ENCODE data around the gene KCND2. TPM values are rescaled to one million over a fixed set of nuclear protein-coding genes. Genes with fewer than 3 reads are reported as not detected.

The KCND2 gene
- total and polyA plus RNA-seq, 7 experiments from 2014 or later, result not detected

DNA sequence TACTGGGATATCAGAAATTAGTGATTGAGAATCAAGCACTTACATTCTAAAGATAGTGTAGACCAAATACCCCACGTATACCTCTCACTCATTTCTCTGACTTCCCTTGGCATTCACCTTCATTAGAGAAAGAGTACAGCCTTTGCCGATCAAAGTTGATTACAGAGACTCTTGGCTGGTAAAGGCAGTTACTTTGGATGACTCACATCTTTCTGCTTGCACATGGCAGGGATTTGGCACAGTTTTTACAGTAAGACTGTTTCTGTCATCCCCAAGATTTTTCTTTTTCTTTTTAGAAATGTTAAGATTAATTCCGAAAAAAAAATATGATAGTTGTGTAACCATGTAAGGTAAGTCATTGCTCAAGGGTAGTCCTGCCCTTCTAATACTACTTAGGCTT lies 442.0 kb downstream of the KCND2 start:
- Mint-ChIP-seq H3K27me3 (peaks cover 0 to 13% (median 3%) of the 10 kb centered on the region in 5 donors), H3K27ac (no peak overlapping the region), H3K4me1 (no peaks in the 10 kb centered on the region), H3K9me3 (no peaks in the 10 kb centered on the region), H3K4me3 (no peak overlapping the region), H3K36me3 (no peaks in the 10 kb centered on the region)
- Histone ChIP-seq H3K27ac (ENCODE audit: low read depth, low read length) (no peak overlapping the region), H3K9me3 (ENCODE audit: control insufficient read depth in 2 of 3, low read length in 3 of 3) (no peaks in the 10 kb centered on the region), H3K4me3 (ENCODE audit: low read length) (no peak overlapping the region), H3K4me1 (ENCODE audit: control insufficient read depth in 2 of 2, insufficient read depth in 2 of 2, low read length in 2 of 2) (no peaks in the 10 kb centered on the region), H3K27me3 (ENCODE audit: control insufficient read depth in 2 of 2, insufficient read depth in 2 of 2, low read length in 2 of 2) (no peaks in the 10 kb centered on the region), H3K36me3 (ENCODE audit: control insufficient read depth in 2 of 3, insufficient read depth in 3 of 3, low read length in 3 of 3) (no peaks in the 10 kb centered on the region)
- CTCF ChIA-PET, result no interaction called here
- POLR2A ChIA-PET, result no interaction called here
- intact Hi-C loops (cut with micrococcal nuclease), result no loop called here
- DNase-seq (no peak), ATAC-seq (no peak)

DNA sequence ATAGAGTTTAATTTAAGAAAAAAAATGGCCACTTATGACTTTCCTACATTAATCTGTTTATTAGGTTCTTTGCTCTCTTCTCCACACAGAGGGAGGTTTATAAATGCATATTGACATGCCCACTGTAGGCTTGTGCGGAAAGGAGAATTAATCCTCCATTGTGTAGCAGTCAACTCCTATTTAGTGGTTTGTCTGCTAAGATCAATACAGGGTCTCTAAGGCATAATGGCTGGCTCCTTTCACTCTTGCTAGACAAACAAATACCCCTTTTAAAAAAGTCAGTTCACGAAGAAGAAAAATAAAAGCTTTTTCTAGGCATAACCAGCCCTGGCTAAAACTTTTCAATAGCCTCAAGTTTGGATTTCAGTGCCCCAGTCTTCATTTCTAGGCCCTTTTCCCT lies 443.3 kb downstream of the KCND2 start:
- CTCF ChIA-PET, result no interaction called here

DNA sequence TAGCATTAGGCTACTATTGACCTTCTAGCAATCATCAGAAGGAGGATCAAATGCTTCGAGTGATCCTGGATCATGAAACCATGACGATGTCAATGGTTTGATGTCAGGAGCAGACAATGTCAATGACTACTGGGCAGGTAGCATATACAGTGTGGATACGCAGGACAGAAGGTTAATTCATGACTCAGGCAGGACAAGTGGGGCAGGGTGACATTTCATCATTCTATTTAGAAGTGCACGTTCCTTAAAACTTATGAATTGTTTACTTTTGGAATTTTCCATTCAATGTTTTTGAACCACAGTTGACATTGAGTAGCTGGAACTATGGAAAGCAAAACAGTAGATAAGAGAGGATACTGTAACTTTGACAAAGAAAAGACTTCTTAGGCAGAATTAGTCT lies 444.2 kb downstream of the KCND2 start:
- Histone ChIP-seq H3K4me3 (ENCODE audit: low read length) (no peak overlapping the region), H3K27ac (ENCODE audit: low read depth, low read length) (no peak overlapping the region), H3K4me1 (ENCODE audit: control insufficient read depth in 2 of 2, insufficient read depth in 2 of 2, low read length in 2 of 2) (no peaks in the 10 kb centered on the region), H3K36me3 (ENCODE audit: control insufficient read depth in 2 of 3, insufficient read depth in 3 of 3, low read length in 3 of 3) (no peaks in the 10 kb centered on the region), H3K9me3 (ENCODE audit: control insufficient read depth in 2 of 3, low read length in 3 of 3) (no peaks in the 10 kb centered on the region), H3K27me3 (ENCODE audit: control insufficient read depth in 2 of 2, insufficient read depth in 2 of 2, low read length in 2 of 2) (no peaks in the 10 kb centered on the region)
- ATAC-seq (no peak), DNase-seq (no peak)
- no peak overlapping the region for H3K4me3 Mint-ChIP-seq
- no peaks in the 10 kb centered on the region for H3K36me3 Mint-ChIP-seq
- H3K4me1 Mint-ChIP-seq, result no peaks in the 10 kb centered on the region
- ChIA-PET CTCF (no interaction called here), POLR2A (no interaction called here)
- intact Hi-C loops (cut with micrococcal nuclease), result no loop called here
- no peak overlapping the region for H3K27ac Mint-ChIP-seq
- peaks cover 0 to 17% (median 3%) of the 10 kb centered on the region in 5 donors for H3K27me3 Mint-ChIP-seq
- no peaks in the 10 kb centered on the region for H3K9me3 Mint-ChIP-seq

More for the DNA sequence above, 443.3 kb downstream of the KCND2 start:
- H3K4me1 Mint-ChIP-seq, result no peaks in the 10 kb centered on the region
- POLR2A ChIA-PET, result no interaction called here
- H3K9me3 ChIP-seq (ENCODE audit: control insufficient read depth in 2 of 3, low read length in 3 of 3), result no peaks in the 10 kb centered on the region
- intact Hi-C loops (cut with micrococcal nuclease), result no loop called here
- H3K4me3 ChIP-seq (ENCODE audit: low read length), result no peak overlapping the region
- no peaks in the 10 kb centered on the region for H3K9me3 Mint-ChIP-seq
- H3K36me3 ChIP-seq (ENCODE audit: control insufficient read depth in 2 of 3, insufficient read depth in 3 of 3, low read length in 3 of 3), result no peaks in the 10 kb centered on the region
- no peaks in the 10 kb centered on the region for H3K4me1 ChIP-seq (ENCODE audit: control insufficient read depth in 2 of 2, insufficient read depth in 2 of 2, low read length in 2 of 2)
- ATAC-seq (no peak), DNase-seq (no peak)
- H3K36me3 Mint-ChIP-seq, result no peaks in the 10 kb centered on the region
- no peak overlapping the region for H3K4me3 Mint-ChIP-seq
- H3K27me3 ChIP-seq (ENCODE audit: control insufficient read depth in 2 of 2, insufficient read depth in 2 of 2, low read length in 2 of 2), result no peaks in the 10 kb centered on the region
- no peak overlapping the region for H3K27ac ChIP-seq (ENCODE audit: low read depth, low read length)
- H3K27ac Mint-ChIP-seq, result no peak overlapping the region
- peaks cover 0 to 17% (median 3%) of the 10 kb centered on the region in 5 donors for H3K27me3 Mint-ChIP-seq

- Mint-ChIP-seq H3K4me3 (no peak overlapping the region), H3K27me3 (peaks cover 0 to 17% (median 3%) of the 10 kb centered on the region in 5 donors), H3K36me3 (no peaks in the 10 kb centered on the region), H3K27ac (no peak overlapping the region), H3K9me3 (no peaks in the 10 kb centered on the region), H3K4me1 (no peaks in the 10 kb centered on the region)
- CTCF ChIA-PET, result no interaction called here
- intact Hi-C loops (cut with micrococcal nuclease), result no loop called here
- Histone ChIP-seq H3K36me3 (ENCODE audit: control insufficient read depth in 2 of 3, insufficient read depth in 3 of 3, low read length in 3 of 3) (no peaks in the 10 kb centered on the region), H3K9me3 (ENCODE audit: control insufficient read depth in 2 of 3, low read length in 3 of 3) (no peaks in the 10 kb centered on the region), H3K4me1 (ENCODE audit: control insufficient read depth in 2 of 2, insufficient read depth in 2 of 2, low read length in 2 of 2) (no peaks in the 10 kb centered on the region), H3K4me3 (ENCODE audit: low read length) (no peak overlapping the region), H3K27me3 (ENCODE audit: control insufficient read depth in 2 of 2, insufficient read depth in 2 of 2, low read length in 2 of 2) (no peaks in the 10 kb centered on the region), H3K27ac (ENCODE audit: low read depth, low read length) (no peak overlapping the region)
- POLR2A ChIA-PET, result no interaction called here
- ATAC-seq (no peak), DNase-seq (no peak)
Measured at GRCh38 chr7:120718361-120718760, 445.4 kb downstream of the KCND2 start.

GRCh38 chr7:120720317-120720716 lies 447.3 kb downstream of the KCND2 start:
- no peak for DNase-seq
- H3K27me3 ChIP-seq (ENCODE audit: control insufficient read depth in 2 of 2, insufficient read depth in 2 of 2, low read length in 2 of 2), result no peaks in the 10 kb centered on the region
- H3K36me3 ChIP-seq (ENCODE audit: control insufficient read depth in 2 of 3, insufficient read depth in 3 of 3, low read length in 3 of 3), result no peaks in the 10 kb centered on the region
- no peak overlapping the region for H3K27ac ChIP-seq (ENCODE audit: low read depth, low read length)
- H3K27me3 Mint-ChIP-seq, result peaks cover 0 to 17% (median 5%) of the 10 kb centered on the region in 5 donors
- ChIA-PET POLR2A (no interaction called here), CTCF (no interaction called here)
- no peak for ATAC-seq
- H3K9me3 Mint-ChIP-seq, result no peaks in the 10 kb centered on the region
- H3K36me3 Mint-ChIP-seq, result no peaks in the 10 kb centered on the region
- H3K27ac Mint-ChIP-seq, result no peak overlapping the region
- H3K4me1 ChIP-seq (ENCODE audit: control insufficient read depth in 2 of 2, insufficient read depth in 2 of 2, low read length in 2 of 2), result no peaks in the 10 kb centered on the region
- H3K4me1 Mint-ChIP-seq, result no peaks in the 10 kb centered on the region
- intact Hi-C loops (cut with micrococcal nuclease), result no loop called here
- H3K4me3 Mint-ChIP-seq, result no peak overlapping the region
- H3K9me3 ChIP-seq (ENCODE audit: control insufficient read depth in 2 of 3, low read length in 3 of 3), result no peaks in the 10 kb centered on the region
- H3K4me3 ChIP-seq (ENCODE audit: low read length), result no peak overlapping the region

GRCh38 chr7:120723465-120724385 lies 450.8 kb downstream of the KCND2 start:
- H3K27ac Mint-ChIP-seq, result no peak overlapping the region

GRCh38 chr7:120724448-120724847 lies 451.5 kb downstream of the KCND2 start:
- DNase-seq, result no peak

More at GRCh38 chr7:120723465-120724385, 450.8 kb downstream of the KCND2 start:
- Histone ChIP-seq H3K9me3 (ENCODE audit: control insufficient read depth in 2 of 3, low read length in 3 of 3) (no peaks in the 10 kb centered on the region), H3K27me3 (ENCODE audit: control insufficient read depth in 2 of 2, insufficient read depth in 2 of 2, low read length in 2 of 2) (no peaks in the 10 kb centered on the region), H3K4me1 (ENCODE audit: control insufficient read depth in 2 of 2, insufficient read depth in 2 of 2, low read length in 2 of 2) (no peaks in the 10 kb centered on the region), H3K4me3 (ENCODE audit: low read length) (no peak overlapping the region), H3K27ac (ENCODE audit: low read depth, low read length) (no peak overlapping the region), H3K36me3 (ENCODE audit: control insufficient read depth in 2 of 3, insufficient read depth in 3 of 3, low read length in 3 of 3) (no peaks in the 10 kb centered on the region)
- no peak for ATAC-seq
- POLR2A ChIA-PET, result no interaction called here
- Mint-ChIP-seq H3K27me3 (peaks cover 2 to 9% (median 5%) of the 10 kb centered on the region in 5 donors), H3K4me1 (no peaks in the 10 kb centered on the region), H3K36me3 (no peaks in the 10 kb centered on the region), H3K9me3 (no peaks in the 10 kb centered on the region), H3K4me3 (no peak overlapping the region)
- no peak for DNase-seq
- CTCF ChIA-PET, result no interaction called here
- intact Hi-C loops (cut with micrococcal nuclease), result no loop called here

More at GRCh38 chr7:120724448-120724847, 451.5 kb downstream of the KCND2 start:
- H3K9me3 ChIP-seq (ENCODE audit: control insufficient read depth in 2 of 3, low read length in 3 of 3), result no peaks in the 10 kb centered on the region
- no peaks in the 10 kb centered on the region for H3K36me3 ChIP-seq (ENCODE audit: control insufficient read depth in 2 of 3, insufficient read depth in 3 of 3, low read length in 3 of 3)
- Mint-ChIP-seq H3K27me3 (peaks cover 2 to 9% (median 5%) of the 10 kb centered on the region in 5 donors), H3K27ac (no peak overlapping the region), H3K9me3 (no peaks in the 10 kb centered on the region), H3K36me3 (no peaks in the 10 kb centered on the region), H3K4me1 (no peaks in the 10 kb centered on the region), H3K4me3 (no peak overlapping the region)
- H3K27ac ChIP-seq (ENCODE audit: low read depth, low read length), result no peak overlapping the region
- intact Hi-C loops (cut with micrococcal nuclease), result no loop called here
- H3K4me3 ChIP-seq (ENCODE audit: low read length), result no peak overlapping the region
- ChIA-PET POLR2A (no interaction called here), CTCF (no interaction called here)
- no peak for ATAC-seq
- no peaks in the 10 kb centered on the region for H3K4me1 ChIP-seq (ENCODE audit: control insufficient read depth in 2 of 2, insufficient read depth in 2 of 2, low read length in 2 of 2)
- H3K27me3 ChIP-seq (ENCODE audit: control insufficient read depth in 2 of 2, insufficient read depth in 2 of 2, low read length in 2 of 2), result no peaks in the 10 kb centered on the region

All from naive thymus-derived CD4-positive, alpha-beta T cell (primary cell).